SJSA1 (cell line): ENCODE measurements around the gene RNF213. TPM values are rescaled to one million over a fixed set of nuclear protein-coding genes. Genes with fewer than 3 reads are reported as not detected.
A peak's percentile ranks its signal among the peaks of the same experiment; 100 is the strongest.
"Not testable (repeated sequence)": the region's sequence is repeated elsewhere in the genome, so short reads cannot be mapped to it uniquely, and the experiment has no call there.

Experiments used
- DNase-seq, 2 experiments: peaks; one replicate each; pipeline ENCODE4 v3.0.0-alpha.2; 2015 to 2020; ENCODE audit warnings: low spot score in 2 of 2, low read depth in 1 of 2
- H3K27ac ChIP-seq: fragments of 250-450 bp; sonication (Bioruptor Pico); 2 replicates; pipeline ENCODE4 v1.5.1; 2020; ENCODE audit warnings: mild to moderate bottlenecking, moderate library complexity
- H3K27me3 ChIP-seq: fragments of 250-450 bp; sonication (Bioruptor Pico); replicated peaks from 2 replicates; pipeline ENCODE4 v1.5.1; 2020; ENCODE audit warnings: mild to moderate bottlenecking, moderate library complexity
- H3K36me3 ChIP-seq: fragments of 250-450 bp; sonication (Bioruptor Pico); 2 replicates; pipeline ENCODE4 v1.5.1; 2020; ENCODE audit warnings: mild to moderate bottlenecking
- H3K4me1 ChIP-seq: fragments of 250-450 bp; sonication (Bioruptor Pico); replicated peaks from 2 replicates; pipeline ENCODE4 v1.6.1; 2021; ENCODE audit warnings: mild to moderate bottlenecking
- H3K4me3 ChIP-seq: fragments of 250-450 bp; sonication (Bioruptor Pico); 2 replicates; pipeline ENCODE4 v1.5.1; 2020; ENCODE audit warnings: mild to moderate bottlenecking
- H3K9me3 ChIP-seq: fragments of 250-450 bp; sonication (Bioruptor Pico); replicated peaks from 2 replicates; pipeline ENCODE4 v1.5.1; 2020; ENCODE audit warnings: mild to moderate bottlenecking
- total RNA-seq: library from RNA; depleted of rRNA; stranded (reverse); fragments of >200 nt; shearing (Covaris generic); gene quantifications from 2 replicates; pipeline ENCODE4 v1.2.3, GENCODE V29; 2014

RNF213 gene
- total RNA-seq, 1 experiment from 2014 or later: 49.8 TPM

- Histone ChIP-seq H3K4me3 (no peak overlapping the region), H3K36me3 (peaks cover 14% of the 10 kb centered on the region; the same call in 1 of the 2 replicates), H3K27me3 (no peaks in the 10 kb centered on the region), H3K27ac (no peak overlapping the region), H3K4me1 (peaks cover 4% of the 10 kb centered on the region), H3K9me3 (no peaks in the 10 kb centered on the region)
- DNase-seq: no peak
Observed at GRCh38 chr17:80248894-80249710, 11.6 kb upstream of the RNF213 start.

GRCh38 chr17:80251966-80252365, 8.7 kb upstream of the RNF213 start:
- no peak for DNase-seq
- Histone ChIP-seq H3K9me3 (no peaks in the 10 kb centered on the region), H3K27ac (no peak overlapping the region), H3K4me3 (no peak overlapping the region), H3K4me1 (peaks cover 30% of the 10 kb centered on the region), H3K27me3 (no peaks in the 10 kb centered on the region), H3K36me3 (no peaks in the 10 kb centered on the region; the same call in 1 of the 2 replicates)

DNA sequence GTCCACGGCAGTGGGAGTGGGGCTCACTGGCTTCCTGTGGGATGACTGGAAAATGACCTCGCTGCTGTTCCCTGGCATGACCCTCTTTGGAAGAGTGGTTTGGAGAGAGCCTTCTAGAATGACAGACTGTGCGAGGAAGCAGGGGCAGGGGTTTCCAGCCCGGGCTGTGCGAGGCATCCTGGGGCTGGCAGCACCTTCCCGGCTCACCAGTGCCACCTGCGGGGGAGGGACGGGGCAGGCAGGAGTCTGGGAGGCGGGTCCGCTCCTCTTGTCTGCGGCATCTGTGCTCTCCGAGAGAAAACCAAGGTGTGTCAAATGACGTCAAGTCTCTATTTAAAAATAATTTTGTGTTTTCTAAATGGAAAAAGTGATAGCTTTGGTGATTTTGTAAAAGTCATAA, 7.8 kb upstream of the RNF213 start:
- H3K36me3 ChIP-seq: no peaks in the 10 kb centered on the region; the same call in 1 of the 2 replicates
- no peaks in the 10 kb centered on the region for H3K9me3 ChIP-seq
- H3K4me3 ChIP-seq: no peak overlapping the region
- DNase-seq: no peak
- H3K4me1 ChIP-seq: peaks cover 30% of the 10 kb centered on the region
- no peak overlapping the region for H3K27ac ChIP-seq
- no peaks in the 10 kb centered on the region for H3K27me3 ChIP-seq

DNA sequence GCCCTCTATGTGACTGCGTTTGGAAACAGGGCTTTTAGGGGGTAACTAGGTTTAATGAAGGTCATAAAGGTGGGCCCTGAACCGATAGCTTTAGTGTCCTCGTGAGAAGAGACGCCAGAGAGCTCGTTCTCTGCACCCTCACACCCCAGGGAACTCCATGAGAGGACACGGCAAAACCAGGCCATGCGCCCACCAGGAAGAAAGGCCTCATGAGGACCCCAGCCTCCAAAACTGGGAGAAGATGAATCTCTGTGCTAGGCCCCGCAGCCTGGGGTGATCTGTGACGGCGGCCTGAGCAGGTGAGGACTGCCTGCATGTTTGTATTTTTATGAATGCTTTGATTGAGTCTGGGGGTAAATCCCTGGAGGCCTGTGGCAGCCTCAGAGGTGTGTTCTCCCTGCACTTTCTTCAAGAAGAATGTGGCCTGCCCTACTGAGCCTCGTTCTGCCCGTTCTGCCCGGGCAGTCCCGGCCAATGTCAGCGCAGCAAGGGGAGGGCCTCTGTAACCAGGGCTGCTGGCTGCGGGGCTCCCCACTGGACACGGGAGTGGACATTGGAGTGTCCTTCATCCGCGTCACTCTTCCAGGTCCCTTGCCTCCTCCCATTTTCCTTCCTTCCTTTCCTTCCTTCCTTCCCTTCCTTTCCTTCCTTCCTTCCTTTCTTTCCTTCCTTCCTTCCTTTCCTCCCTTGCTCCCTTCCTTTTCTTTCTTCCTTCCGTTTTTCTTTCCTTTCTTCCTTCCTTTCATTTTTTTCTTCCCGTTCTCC, 6.8 kb upstream of the RNF213 start:
- H3K9me3 ChIP-seq: no peaks in the 10 kb centered on the region
- DNase-seq: no peak
- no peaks in the 10 kb centered on the region; the same call in 1 of the 2 replicates for H3K36me3 ChIP-seq
- H3K4me3 ChIP-seq: no peak overlapping the region
- H3K27me3 ChIP-seq: no peaks in the 10 kb centered on the region
- peak overlapping the region; percentile 94 for H3K27ac ChIP-seq
- H3K4me1 ChIP-seq: peaks cover 32% of the 10 kb centered on the region

GRCh38 chr17:80254396-80255251, 6.0 kb upstream of the RNF213 start:
- no peaks in the 10 kb centered on the region for H3K27me3 ChIP-seq
- peak; percentile 88 to 93 for DNase-seq
- H3K36me3 ChIP-seq: no peaks in the 10 kb centered on the region; the same call in 1 of the 2 replicates
- H3K4me1 ChIP-seq: peaks cover 40% of the 10 kb centered on the region
- no peaks in the 10 kb centered on the region for H3K9me3 ChIP-seq
- no peak overlapping the region for H3K4me3 ChIP-seq
- H3K27ac ChIP-seq: peak overlapping the region; percentile 94

- no peak overlapping the region for H3K4me3 ChIP-seq
- peaks cover 46% of the 10 kb centered on the region for H3K4me1 ChIP-seq
- H3K27ac ChIP-seq: peak overlapping the region; percentile 94
- H3K27me3 ChIP-seq: no peaks in the 10 kb centered on the region
- 0 out of 2 replicates have a peak, but pooled peaks cover 2% of the 10 kb centered on the region for H3K9me3 ChIP-seq
- DNase-seq: peak; percentile 60 to 81
- peaks cover 3% of the 10 kb centered on the region for H3K36me3 ChIP-seq
Observed at GRCh38 chr17:80256034-80256350, 4.7 kb upstream of the RNF213 start.

DNA sequence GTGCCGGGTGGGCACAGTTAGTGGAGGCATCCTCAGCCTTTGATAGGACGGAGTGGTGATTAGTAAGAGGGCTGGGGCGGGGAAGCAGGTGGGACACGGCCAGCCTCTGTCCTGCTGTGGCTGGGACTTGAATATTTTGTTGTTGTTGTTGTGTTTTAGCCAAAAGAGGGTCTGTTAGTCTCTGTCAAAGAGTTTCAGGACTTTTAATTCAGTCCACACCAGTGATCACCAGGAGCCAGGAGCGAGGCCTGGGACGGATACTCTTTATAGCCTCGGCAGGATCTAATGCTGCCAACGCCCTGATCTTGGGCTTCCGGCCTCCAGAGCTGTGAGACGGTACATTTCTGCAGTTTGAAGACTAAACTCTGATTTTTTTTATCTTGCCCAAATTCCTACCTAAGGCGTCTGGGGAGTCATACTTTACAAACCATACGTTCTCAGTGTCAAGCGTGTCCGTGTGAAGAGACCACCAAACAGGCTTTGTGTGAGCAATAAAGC, 2.9 kb upstream of the RNF213 start:
- no peaks in the 10 kb centered on the region for H3K27me3 ChIP-seq
- 0 out of 2 replicates have a peak, but pooled peaks cover 3% of the 10 kb centered on the region for H3K9me3 ChIP-seq
- H3K27ac ChIP-seq: no peak overlapping the region
- H3K36me3 ChIP-seq: peaks cover 4% of the 10 kb centered on the region
- peaks cover 59% of the 10 kb centered on the region for H3K4me1 ChIP-seq
- no peak overlapping the region for H3K4me3 ChIP-seq
- no peak for DNase-seq

DNA sequence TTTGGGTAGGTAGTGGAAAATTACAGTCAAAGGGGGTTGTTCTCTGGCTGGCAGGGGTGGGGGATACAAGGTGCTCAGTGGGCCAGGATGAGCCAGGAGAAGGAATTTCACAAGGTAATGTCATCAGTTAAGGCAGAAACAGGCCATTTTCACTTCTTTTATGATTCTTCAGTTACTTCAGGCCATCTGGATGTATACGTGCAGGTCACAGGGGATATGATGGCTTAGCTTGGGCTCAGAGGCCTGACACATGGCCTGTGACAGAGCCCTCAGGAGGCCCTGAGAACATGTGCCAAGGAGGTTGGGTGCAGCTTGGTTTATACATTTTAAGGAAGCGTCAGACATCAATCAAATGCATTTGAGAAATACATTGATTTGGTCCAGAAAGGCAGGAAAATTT, 2.4 kb upstream of the RNF213 start:
- H3K9me3 ChIP-seq, DNase-seq, H3K4me3 ChIP-seq, H3K27me3 ChIP-seq, H3K36me3 ChIP-seq, H3K27ac ChIP-seq: not testable (repeated sequence)
- peaks cover 64% of the 10 kb centered on the region for H3K4me1 ChIP-seq

GRCh38 chr17:80259457-80260068, 1.1 kb upstream of the RNF213 start:
- DNase-seq: no peak
- 0 out of 2 replicates have a peak, but pooled peaks cover 3% of the 10 kb centered on the region for H3K9me3 ChIP-seq
- H3K4me1 ChIP-seq: peaks cover 67% of the 10 kb centered on the region
- H3K4me3 ChIP-seq: peak overlapping the region; percentile 51
- H3K36me3 ChIP-seq: peaks cover 17% of the 10 kb centered on the region
- H3K27ac ChIP-seq: peak overlapping the region; percentile 87
- no peaks in the 10 kb centered on the region for H3K27me3 ChIP-seq

DNA sequence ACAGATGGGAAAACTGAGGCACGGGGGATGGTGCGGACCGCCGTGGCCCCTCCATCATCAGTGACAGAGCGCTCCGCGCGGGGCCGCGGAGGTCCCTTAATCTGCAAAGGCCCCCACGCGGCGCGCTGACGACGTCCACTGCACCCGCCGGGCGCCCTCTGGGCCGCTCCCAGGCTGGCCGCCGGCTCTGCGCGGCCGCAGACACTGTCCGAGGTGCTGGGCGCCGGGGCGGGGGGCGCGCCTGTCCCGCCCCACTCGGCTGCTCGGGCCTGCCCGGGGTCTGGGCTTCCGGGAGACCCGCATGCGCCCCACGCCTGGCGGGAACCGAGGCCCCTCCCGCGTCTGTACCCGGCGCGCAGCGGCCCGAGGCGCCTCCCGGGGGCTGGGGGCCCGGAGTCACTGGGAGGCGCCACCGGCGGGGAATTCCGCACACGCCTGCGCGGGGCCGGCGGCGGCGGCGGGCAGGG, 550 bp upstream of the RNF213 start:
- 0 out of 2 replicates have a peak, but pooled peaks cover 3% of the 10 kb centered on the region for H3K9me3 ChIP-seq
- no peaks in the 10 kb centered on the region for H3K27me3 ChIP-seq
- H3K36me3 ChIP-seq: peaks cover 18% of the 10 kb centered on the region
- H3K4me3 ChIP-seq: peak overlapping the region; percentile 51
- DNase-seq: peak; percentile 92 to 96
- peaks cover 61% of the 10 kb centered on the region for H3K4me1 ChIP-seq
- peak overlapping the region; percentile 87 for H3K27ac ChIP-seq

GRCh38 chr17:80261159-80261894, 675 bp downstream of the RNF213 start:
- Histone ChIP-seq H3K4me3 (peak overlapping the region; percentile 97), H3K36me3 (peaks cover 23% of the 10 kb centered on the region), H3K27ac (peak overlapping the region; percentile 94), H3K9me3 (0 out of 2 replicates have a peak, but pooled peaks cover 3% of the 10 kb centered on the region), H3K27me3 (no peaks in the 10 kb centered on the region), H3K4me1 (peaks cover 49% of the 10 kb centered on the region)
- DNase-seq: peak; percentile 94 to 97

GRCh38 chr17:80261895-80262279, 1.2 kb downstream of the RNF213 start:
- Histone ChIP-seq H3K36me3 (peaks cover 28% of the 10 kb centered on the region), H3K4me1 (peaks cover 45% of the 10 kb centered on the region), H3K27ac (peak overlapping the region; percentile 94), H3K4me3 (peak overlapping the region; percentile 97), H3K9me3 (0 out of 2 replicates have a peak, but pooled peaks cover 3% of the 10 kb centered on the region), H3K27me3 (no peaks in the 10 kb centered on the region)
- no peak for DNase-seq
